Keratinocyte (primary cell): ENCODE results near the gene GARIN5B. TPM values are rescaled to one million over a fixed set of nuclear protein-coding genes. Genes with fewer than 3 reads are reported as not detected.

Experiments
- DNase-seq: peaks from one replicate; pipeline ENCODE4 v3.0.0-alpha.2; 2011; ENCODE audit warnings: low read depth, missing footprints, low spot score
- FAIRE-seq: peaks from 2 replicates; lab custom pipeline; 2011; peaks lifted over from hg19 to GRCh38; lab: Jason Lieb, UNC
- H2AFZ ChIP-seq: 2 replicates; pipeline ENCODE4 v1.6.0; 2012; ENCODE audit warnings: low read length, control low read depth, inconsistent platforms; ENCODE audit not compliant: control insufficient read depth
- H3K27ac ChIP-seq: 2 replicates; pipeline ENCODE4 v1.5.1; 2011; ENCODE audit warnings: low read length; ENCODE audit not compliant: control insufficient read depth, insufficient read depth
- H3K27me3 ChIP-seq: 3 replicates; pipeline ENCODE4 v1.6.0; 2011; ENCODE audit warnings: low read length; ENCODE audit not compliant: control insufficient read depth, insufficient read depth; ENCODE audit errors: extremely low read depth
- H3K36me3 ChIP-seq, 2 experiments: 2 replicates in 1 of 2; 3 replicates in 1 of 2; pipeline ENCODE4 v1.5.1; 2011; ENCODE audit warnings: low read length in 2 of 2, mild to moderate bottlenecking in 1 of 2; ENCODE audit not compliant: control insufficient read depth in 2 of 2, insufficient read depth in 2 of 2; ENCODE audit errors: extremely low read depth in 1 of 2
- H3K4me1 ChIP-seq: 3 replicates; pipeline ENCODE4 v1.5.1; 2011; ENCODE audit warnings: low read length; ENCODE audit not compliant: control insufficient read depth, insufficient read depth; ENCODE audit errors: extremely low read depth
- H3K4me2 ChIP-seq: 3 replicates; pipeline ENCODE4 v1.6.0; 2011; ENCODE audit warnings: low read depth, low read length; ENCODE audit not compliant: control insufficient read depth, insufficient read depth; ENCODE audit errors: extremely low read depth
- H3K4me3 ChIP-seq, 3 experiments: fragments of 200-600 bp in 1 of 3; sonication (generic) in 1 of 3; 2 replicates in 2 of 3; 3 replicates in 1 of 3; pipeline ENCODE4 v1.5.1; 2011 to 2016; ENCODE audit warnings: low read length in 3 of 3, mild to moderate bottlenecking in 3 of 3, control low read depth in 2 of 3, inconsistent platforms in 1 of 3, low read depth in 1 of 3, mixed read lengths in 1 of 3, mixed run types in 1 of 3, moderate library complexity in 1 of 3; ENCODE audit not compliant: control insufficient read depth in 2 of 3, insufficient read depth in 2 of 3; ENCODE audit errors: extremely low read depth in 1 of 3
- H3K79me2 ChIP-seq: 2 replicates; pipeline ENCODE4 v1.6.0; 2012; ENCODE audit warnings: low read length; ENCODE audit not compliant: control insufficient read depth, insufficient read depth
- H3K9ac ChIP-seq: 3 replicates; pipeline ENCODE4 v1.6.0; 2011; ENCODE audit warnings: low read length; ENCODE audit not compliant: control insufficient read depth, insufficient read depth; ENCODE audit errors: extremely low read depth
- H3K9me1 ChIP-seq: 3 replicates; pipeline ENCODE4 v1.6.0; 2011; ENCODE audit warnings: low read length; ENCODE audit not compliant: control insufficient read depth, insufficient read depth; ENCODE audit errors: extremely low read depth
- H3K9me3 ChIP-seq: 2 replicates; pipeline ENCODE4 v1.5.1; 2012; ENCODE audit warnings: low read depth, low read length; ENCODE audit not compliant: control insufficient read depth
- H4K20me1 ChIP-seq: 3 replicates; pipeline ENCODE4 v1.6.0; 2011; ENCODE audit warnings: low read length; ENCODE audit not compliant: control insufficient read depth, insufficient read depth; ENCODE audit errors: extremely low read depth
- CTCF ChIP-seq, 3 experiments: IDR thresholded peaks in 1 of 3; conservative IDR thresholded peaks in 1 of 3; optimal IDR thresholded peaks in 1 of 3; 2 replicates in 2 of 3; 3 replicates in 1 of 3; pipeline versions ENCODE3 to v1.5.1; 2011; ENCODE audit warnings: low read length in 3 of 3, mild to moderate bottlenecking in 3 of 3, moderate library complexity in 2 of 3, control low read depth in 1 of 3, inconsistent platforms in 1 of 3; ENCODE audit not compliant: insufficient read depth in 2 of 3; ENCODE audit errors: extremely low read depth in 1 of 3
- EZH2 ChIP-seq: IDR thresholded peaks from one replicate; pipeline ENCODE4 v1.6.1; 2012; ENCODE audit warnings: inconsistent platforms, mild to moderate bottlenecking, low read length, moderate library complexity
- dilution Hi-C: fragments of 300-500 bp; cut with MboI; formaldehyde crosslinking; loops from one replicate; pipeline ENCODE4 v1.7.0; 2020; ENCODE audit warnings: low sequenced_read_pairs; ENCODE audit not compliant: extremely low pct_ligation_motif_present
- polyA plus RNA-seq, 5 experiments: library from polyadenylated mRNA; depleted of rRNA in 3 of 5; stranded (reverse) in 3 of 5; stranded (forward) in 1 of 5; unstranded in 1 of 5; fragments of >200 nt; gene quantifications; 1 replicate in 1 of 5; 2 replicates in 3 of 5; 3 replicates in 1 of 5; pipeline versions ENCODE4 v1.2.1 to v1.2.3, GENCODE V29; 2011 to 2012; ENCODE audit warnings: missing spikeins in 2 of 5, low read depth in 1 of 5, low replicate concordance in 1 of 5

The GARIN5B gene
- polyA plus RNA-seq, 1 donor (not counting 4 experiments of a cell fraction or from before 2014, with no cell fraction given): not detected

- H3K9me1 ChIP-seq: no peaks in the 10 kb centered on the region
- H3K27me3 ChIP-seq: no peaks in the 10 kb centered on the region
- H3K9ac ChIP-seq: no peak overlapping the region
- dilution Hi-C loops: no loop called here
- DNase-seq: no peak
- H3K4me3 ChIP-seq: no peak overlapping the region
- H3K27ac ChIP-seq: no peak overlapping the region
- H3K4me2 ChIP-seq: no peak overlapping the region
- peaks cover 0 to 14% of the 10 kb centered on the region in 2 experiments for H3K36me3 ChIP-seq
- FAIRE-seq: no peak
- TF ChIP-seq EZH2 (no peak), CTCF (optimal IDR thresholded peaks at IDR 0.05 in 1 of 3, IDR thresholded peaks at IDR 0.05 in 1 of 3, conservative IDR thresholded peaks at IDR 0.05 in 1 of 3; ENCODE audit: extremely low read depth in 1 of 3, insufficient read depth in 2 of 3, low read length in 3 of 3) (no peak)
- H3K79me2 ChIP-seq: peaks cover 5% of the 10 kb centered on the region
- no peaks in the 10 kb centered on the region for H4K20me1 ChIP-seq
- H3K4me1 ChIP-seq: peaks cover 15% of the 10 kb centered on the region
- H3K9me3 ChIP-seq: no peaks in the 10 kb centered on the region
- no peak overlapping the region for H2AFZ ChIP-seq
Observed at GRCh38 chr19:55344444-55344843, 18.6 kb downstream of the GARIN5B start.

GRCh38 chr19:55341595-55342531 is 21.2 kb downstream of the GARIN5B start:
- dilution Hi-C loops: no loop called here
- Histone ChIP-seq H3K4me3 (peak overlapping the region in 1 of 3 experiments; percentile 64), H3K27ac (no peak overlapping the region), H2AFZ (no peak overlapping the region), H3K4me1 (peaks cover 23% of the 10 kb centered on the region), H3K9me1 (no peaks in the 10 kb centered on the region), H3K27me3 (no peaks in the 10 kb centered on the region), H3K9me3 (no peaks in the 10 kb centered on the region), H3K4me2 (peak overlapping the region; percentile 60), H3K36me3 (peaks cover 0 to 10% of the 10 kb centered on the region in 2 experiments), H3K79me2 (peaks cover 5% of the 10 kb centered on the region), H3K9ac (no peak overlapping the region), H4K20me1 (no peaks in the 10 kb centered on the region)
- TF ChIP-seq CTCF (optimal IDR thresholded peaks at IDR 0.05 in 1 of 3, IDR thresholded peaks at IDR 0.05 in 1 of 3, conservative IDR thresholded peaks at IDR 0.05 in 1 of 3; ENCODE audit: extremely low read depth in 1 of 3, insufficient read depth in 2 of 3, low read length in 3 of 3) (no peak), EZH2 (no peak)
- FAIRE-seq: no peak
- DNase-seq: no peak
